NOMO-1 (cell line): Measurements from ENCODE around the gene ZNF559.
A peak's percentile ranks its signal among the peaks of the same experiment; 100 is the strongest.
"Not testable (repeated sequence)": the region's sequence is repeated elsewhere in the genome, so short reads cannot be mapped to it uniquely, and the experiment has no call there.

Experiments
- DNase-seq, 2 experiments: peaks; one replicate each; lab custom pipeline; 2025; ENCODE audit not compliant: unreplicated experiment in 2 of 2; lab: John Stamatoyannopoulos, UW

The ZNF559 gene

DNA sequence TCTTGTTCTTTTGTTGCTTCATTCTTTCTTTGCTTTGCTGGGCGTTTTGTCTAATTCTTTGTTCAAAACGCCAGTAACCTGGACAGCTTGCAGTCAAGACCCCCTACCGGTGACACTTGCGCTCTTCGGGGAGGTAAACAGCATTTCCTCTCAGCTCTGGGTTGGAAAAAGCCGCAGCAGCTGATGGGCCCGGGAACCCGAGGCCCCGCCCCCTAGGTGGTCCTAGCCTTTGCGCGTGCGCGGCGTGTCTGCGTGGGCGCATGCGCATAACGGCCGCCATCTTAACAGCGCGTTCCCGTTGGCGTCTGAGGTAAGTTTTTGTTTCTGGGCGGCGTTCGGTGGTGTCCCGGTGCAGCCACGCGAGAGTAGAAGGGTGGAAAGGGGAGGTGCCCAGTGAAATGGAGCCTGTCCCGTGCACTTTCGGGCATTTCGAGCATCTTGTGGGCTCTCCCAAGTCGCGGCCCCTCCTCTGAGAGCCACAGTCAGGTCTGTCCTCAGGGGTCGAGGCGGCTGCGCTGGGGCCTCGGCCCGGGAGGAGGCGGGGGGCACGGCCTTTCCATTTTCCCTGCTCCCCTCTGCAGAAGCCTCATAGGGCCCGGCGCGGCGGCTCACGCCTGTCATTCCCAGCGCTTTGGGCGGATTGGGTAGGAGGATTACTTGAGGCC, at the start of gene ZNF559:
Gene ZNF559 (plus strand): TSS at position 261 of the 665 bp plus-strand sequence. CDS start 14,371 bp downstream, outside the sequence.
- DNase-seq: peak; percentile 95

GRCh38 chr19:9283485-9283884, 40.5 kb upstream of the ZNF559 start:
- not testable (repeated sequence) for DNase-seq

DNA sequence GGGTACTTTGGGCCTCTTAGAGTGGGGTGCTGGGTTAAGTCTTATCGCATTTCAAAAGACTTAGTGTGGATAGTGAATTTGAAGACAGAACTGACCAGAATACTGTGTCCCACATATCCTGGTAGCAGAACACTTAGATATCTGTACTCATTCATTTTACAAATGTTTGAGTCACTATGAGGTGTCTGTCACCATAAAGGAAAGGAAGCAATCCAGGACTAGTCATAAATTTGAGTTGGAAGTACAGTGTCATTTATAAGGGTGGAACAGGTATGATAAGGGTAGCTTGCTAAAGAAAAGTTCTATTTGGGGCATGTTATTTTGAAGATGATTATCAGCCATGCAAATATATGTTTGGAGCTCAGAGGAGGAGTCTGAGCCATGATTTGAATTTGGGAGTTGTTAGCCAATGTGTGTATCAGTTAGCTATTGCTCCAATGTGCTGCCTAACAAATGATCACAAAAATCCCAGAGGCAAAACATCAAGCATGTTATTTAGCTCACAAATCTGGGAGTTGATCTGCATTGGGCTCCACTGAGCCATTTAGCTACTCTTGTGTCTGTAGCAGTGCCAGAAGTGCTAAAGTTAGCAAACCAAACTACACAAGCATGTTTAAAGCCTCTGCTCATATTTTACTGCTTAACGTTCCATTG, 34.6 kb upstream of the ZNF559 start:
- DNase-seq: no peak

GRCh38 chr19:9295411-9295849, 28.5 kb upstream of the ZNF559 start:
- no peak for DNase-seq

DNA sequence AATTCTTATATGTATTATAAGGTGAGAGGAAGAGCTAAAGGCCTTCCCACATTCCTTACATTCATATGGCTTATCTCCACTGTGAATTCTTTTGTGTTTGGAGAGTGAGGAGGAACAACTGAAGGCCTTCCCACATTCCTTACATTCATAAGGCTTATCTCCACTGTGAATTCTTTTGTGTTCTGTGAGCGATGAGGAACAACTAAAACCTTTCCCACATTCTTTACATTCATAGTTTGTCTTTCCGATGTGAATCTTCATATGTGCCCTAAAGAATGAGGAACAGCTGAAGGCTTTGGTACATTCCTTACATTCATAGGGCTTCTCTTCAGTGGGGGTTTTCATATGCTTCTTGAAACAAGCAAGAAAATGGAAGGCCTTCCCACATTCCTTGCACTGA, 27.6 kb upstream of the ZNF559 start:
- no peak for DNase-seq

DNA sequence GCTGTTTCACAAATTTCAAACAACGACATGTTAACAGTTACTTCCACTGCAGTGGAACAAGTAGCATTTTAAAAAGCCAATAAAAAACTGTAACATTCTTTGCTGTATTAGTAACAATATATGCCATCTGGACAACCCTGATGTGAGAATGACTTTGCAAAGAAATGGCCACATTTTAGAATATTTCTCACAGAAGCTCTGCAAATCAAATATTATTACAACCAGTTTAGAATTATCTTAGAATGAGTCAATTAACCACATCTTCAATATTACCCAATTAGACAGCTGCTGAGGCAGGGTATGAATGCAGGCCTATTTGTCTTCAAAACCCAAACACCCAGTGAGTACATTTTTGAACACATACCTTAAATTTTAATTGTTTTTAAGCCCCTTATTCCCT, 17.5 kb upstream of the ZNF559 start:
- no peak for DNase-seq

GRCh38 chr19:9308091-9308770, 15.7 kb upstream of the ZNF559 start:
- no peak for DNase-seq

- DNase-seq: peak; percentile 92 to 93
These were observed 14.6 kb upstream of the ZNF559 start, which contains the start of gene ZNF699 for GRCh38 chr19:9309139-9309973. Gene ZNF699, minus strand, starts transcription at chr19:9309838. Its CDS starts 4,719 bp downstream, at chr19:9305119.

GRCh38 chr19:9309974-9310446, 14.0 kb upstream of the ZNF559 start:
- DNase-seq: peak in 1 of 2 experiments; percentile 87

DNA sequence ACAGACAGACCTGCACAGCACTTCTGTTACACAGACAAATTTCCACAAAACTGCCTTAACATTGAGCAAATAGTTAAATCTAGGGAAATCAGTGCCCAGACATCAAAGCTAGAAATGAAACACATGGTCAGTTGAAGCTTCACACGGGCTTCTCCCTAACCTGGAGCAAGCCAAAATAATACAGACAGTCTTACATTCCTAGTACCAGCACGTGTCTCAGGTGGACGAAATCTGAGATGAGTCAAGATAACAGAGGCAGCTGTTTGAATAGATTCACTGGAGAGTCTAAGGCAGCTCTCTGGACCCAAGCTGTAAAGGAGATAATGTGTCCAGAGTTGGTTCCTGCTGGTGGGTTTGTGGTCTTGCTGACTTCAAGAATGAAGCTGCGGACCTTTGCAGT, 10.2 kb upstream of the ZNF559 start:
- DNase-seq: no peak

GRCh38 chr19:9321338-9321737, 2.6 kb upstream of the ZNF559 start:
- no peak for DNase-seq

DNA sequence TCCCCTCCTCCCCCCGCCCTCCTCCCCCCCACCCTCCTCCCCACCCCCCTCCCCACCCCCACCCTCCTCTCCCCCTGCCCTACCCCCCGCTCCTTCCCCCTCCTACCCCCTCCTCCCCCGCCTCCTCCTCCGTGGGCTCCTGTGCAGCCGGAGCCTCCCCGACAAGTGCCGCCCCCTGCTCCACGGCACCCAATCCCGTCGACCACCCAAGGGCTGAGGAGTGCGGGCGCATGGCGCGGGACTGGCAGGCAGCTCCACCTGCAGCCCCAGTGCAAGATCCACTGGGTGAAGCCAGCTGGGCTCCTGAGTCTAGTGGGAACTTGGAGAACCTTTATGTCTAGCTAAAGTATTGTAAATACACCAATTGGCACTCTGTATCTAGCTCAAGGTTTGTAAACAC, 2.2 kb upstream of the ZNF559 start:
- DNase-seq: not testable (repeated sequence)

DNA sequence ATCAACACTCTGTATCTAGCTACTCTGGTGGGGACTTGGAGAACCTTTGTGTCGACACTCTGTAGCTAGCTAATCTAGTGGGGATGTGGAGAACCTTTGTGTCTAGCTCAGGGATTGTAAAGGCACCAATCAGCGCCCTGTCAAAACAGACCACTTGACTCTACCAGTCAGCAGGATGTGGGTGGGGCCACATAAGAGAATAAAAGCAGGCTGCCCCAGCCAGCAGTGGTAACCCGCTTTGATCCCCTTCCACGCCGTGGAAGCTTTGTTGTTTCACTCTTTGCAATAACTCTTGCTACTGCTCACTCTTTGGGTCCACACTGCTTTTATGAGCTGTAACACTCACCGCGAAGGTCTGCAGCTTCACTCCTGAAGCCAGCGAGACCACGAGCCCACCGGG, 1.8 kb upstream of the ZNF559 start:
- not testable (repeated sequence) for DNase-seq

GRCh38 chr19:9323557-9323918, 441 bp upstream of the ZNF559 start:
- peak; percentile 37 to 53 for DNase-seq

DNA sequence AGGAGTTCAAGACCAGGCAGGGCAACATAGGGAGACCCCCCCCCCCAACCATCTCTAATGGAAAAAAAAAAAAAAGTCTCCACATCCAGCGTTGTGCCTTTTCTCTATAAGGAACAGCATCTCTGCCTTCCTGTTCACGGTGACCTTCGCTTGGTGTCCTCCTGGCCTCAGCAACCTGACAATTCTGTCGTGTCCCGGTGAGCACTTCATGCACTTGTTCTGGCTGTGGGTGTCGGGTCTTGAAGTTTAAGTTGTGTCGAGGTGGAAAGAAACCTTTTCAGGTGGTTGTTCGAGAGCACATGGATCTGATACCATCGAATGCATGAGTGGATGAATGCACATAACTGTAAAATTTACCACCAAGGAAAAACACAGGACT, 594 bp downstream of the ZNF559 start:
- no peak for DNase-seq

GRCh38 chr19:9329999-9330398, 6.0 kb downstream of the ZNF559 start:
- no peak for DNase-seq

GRCh38 chr19:9342610-9343304, 18.8 kb downstream of the ZNF559 start:
- DNase-seq: no peak

GRCh38 chr19:9345005-9345404, 21.0 kb downstream of the ZNF559 start:
- DNase-seq: no peak

GRCh38 chr19:9348253-9348652, 24.3 kb downstream of the ZNF559 start:
- no peak for DNase-seq

DNA sequence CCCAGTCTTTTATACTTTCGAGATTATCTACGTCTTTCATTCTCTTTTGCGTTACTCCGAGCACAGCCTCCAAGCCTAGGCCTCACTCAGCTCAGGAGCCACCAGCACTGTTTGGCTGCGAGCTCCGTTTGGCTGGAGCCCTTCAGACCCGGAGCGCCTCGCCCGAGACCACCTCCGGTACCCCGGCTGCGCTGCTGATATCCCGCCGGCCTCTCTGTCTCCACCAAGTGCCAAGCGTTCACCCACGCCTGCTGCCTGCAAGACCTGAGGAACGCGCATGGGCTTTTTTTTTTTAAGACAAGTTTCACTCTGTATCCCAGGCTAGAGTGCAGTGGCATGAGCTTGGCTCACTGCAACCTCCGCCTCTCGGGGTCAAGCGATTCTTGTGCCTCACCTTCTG, 24.7 kb downstream of the ZNF559 start:
- no peak for DNase-seq
